HG03469 (cell line): ENCODE data around the gene CCDC157.
"Not testable (repeated sequence)": the region's sequence is repeated elsewhere in the genome, so short reads cannot be mapped to it uniquely, and the experiment has no call there.

ENCODE experiments used
- ATAC-seq: cut with Tn5 transposase; IDR thresholded peaks from one replicate; pipeline ENCODE4 v1.9.1; 2021; ENCODE audit warnings: mild to moderate bottlenecking, moderate library complexity, moderate number of reproducible peaks; ENCODE audit not compliant: unreplicated experiment

Gene CCDC157

DNA sequence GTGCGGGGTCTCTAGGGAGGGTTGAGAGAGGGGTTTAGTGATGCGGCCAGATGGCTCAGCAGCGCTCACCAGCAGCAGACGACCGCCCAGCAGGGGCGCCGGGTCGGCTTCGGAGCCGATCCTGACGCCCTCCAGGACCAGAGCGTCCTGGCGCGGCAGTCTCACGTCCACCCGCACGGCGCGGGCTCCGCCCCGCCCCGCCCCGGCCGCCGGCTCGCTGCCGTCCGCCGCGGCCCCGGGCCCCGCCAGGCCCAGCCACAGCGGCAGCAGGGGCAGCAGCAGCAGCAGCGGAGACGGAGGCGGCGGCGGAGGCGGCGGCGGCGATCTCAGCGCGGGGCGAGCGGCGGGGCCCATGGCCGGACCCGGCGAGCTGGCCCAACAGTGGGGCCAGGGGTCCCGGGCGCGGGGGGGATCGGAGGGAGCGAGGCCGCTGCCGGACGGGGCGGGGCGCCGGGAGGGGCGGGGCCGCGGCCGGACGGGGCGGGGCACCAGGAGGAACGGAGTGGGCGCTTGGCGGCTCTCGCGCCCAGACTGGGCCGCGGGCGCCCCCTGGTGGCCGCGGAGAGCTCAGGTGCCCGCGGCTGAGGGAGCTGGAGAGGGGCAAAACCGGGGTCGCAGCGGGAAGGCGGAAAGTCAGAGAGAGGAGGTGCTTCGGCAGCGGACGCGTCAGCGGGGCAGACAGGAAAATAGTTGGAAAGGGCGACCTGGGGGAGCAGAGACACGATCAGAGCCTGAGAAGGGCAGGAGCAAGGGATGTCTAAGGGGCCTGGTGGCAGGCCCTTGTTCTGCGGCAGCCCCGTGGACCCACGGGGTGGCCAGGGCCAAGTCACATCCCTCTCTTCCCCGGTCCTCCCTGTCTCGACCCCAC lies 30.4 kb downstream of the CCDC157 start, which contains the start of gene RNF215:
Gene RNF215, minus strand, starts transcription at position 452 of the 868 bp plus-strand sequence. Its CDS starts 98 bp downstream, at position 354.
- no peak for ATAC-seq

DNA sequence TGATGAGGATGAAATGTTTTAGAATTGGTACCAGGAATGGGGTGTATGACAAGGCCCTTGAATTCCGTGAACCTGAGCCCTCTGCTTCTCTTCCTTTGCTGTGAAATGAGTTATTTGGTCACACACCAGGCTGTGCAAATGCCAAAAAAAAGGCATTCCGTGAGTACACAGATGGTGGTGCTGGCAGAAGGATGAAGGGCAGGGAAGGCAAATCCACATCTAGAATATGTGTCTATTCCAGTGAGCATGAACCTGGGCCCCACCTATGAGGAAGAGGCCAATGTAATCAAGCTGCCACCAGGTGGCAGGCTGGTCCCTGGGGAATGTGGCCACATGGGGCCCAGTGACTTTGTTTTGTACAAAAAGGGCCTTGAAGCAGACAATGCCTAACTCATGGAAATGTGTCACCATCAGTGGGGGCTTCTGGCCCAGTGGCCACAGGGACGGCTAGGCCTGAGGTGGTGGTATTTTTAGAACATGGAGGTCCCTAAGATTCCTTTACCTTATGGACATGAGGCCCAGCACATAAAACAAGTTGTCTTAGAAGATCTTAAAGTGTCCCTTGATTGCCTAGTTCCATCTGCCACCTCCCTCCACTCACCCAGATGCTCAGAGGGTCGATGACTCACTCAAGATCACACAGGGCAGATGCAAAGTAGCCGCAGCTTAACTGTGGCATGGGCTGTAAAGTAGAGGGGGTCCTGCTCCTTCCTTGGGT lies 34.3 kb downstream of the CCDC157 start:
- ATAC-seq = no peak

DNA sequence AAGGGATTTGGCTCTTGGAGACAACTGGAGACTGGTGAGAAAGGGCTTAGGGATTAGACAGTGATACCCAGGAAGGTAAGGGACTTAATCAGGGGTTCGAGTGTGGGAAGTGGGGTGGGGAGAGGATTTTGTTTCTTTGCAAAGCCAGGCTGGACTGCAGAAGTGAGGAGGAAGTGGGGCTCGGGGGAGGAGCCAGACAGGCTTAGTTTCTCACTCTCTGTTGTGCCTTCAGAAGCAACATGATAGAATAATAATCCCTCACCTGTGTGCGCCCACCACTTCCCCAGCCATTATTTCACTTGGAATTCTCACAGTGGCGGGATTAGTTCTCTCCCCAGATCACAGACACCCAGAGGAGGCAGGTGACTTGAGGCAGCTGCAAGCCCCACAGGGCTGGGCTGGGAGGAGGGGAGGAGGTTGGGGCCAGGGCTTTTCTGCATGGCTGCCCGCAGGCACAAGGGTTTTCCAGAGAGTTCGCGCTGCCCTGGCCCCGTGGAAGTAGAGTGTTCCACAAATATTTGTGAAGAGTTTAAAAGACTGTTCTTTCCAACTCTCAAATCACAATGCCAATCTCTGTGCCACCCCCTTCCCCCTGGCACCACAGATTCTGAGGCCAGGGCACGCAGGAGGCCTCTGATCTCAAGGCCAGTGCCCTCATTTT lies 36.0 kb downstream of the CCDC157 start:
- ATAC-seq = no peak

DNA sequence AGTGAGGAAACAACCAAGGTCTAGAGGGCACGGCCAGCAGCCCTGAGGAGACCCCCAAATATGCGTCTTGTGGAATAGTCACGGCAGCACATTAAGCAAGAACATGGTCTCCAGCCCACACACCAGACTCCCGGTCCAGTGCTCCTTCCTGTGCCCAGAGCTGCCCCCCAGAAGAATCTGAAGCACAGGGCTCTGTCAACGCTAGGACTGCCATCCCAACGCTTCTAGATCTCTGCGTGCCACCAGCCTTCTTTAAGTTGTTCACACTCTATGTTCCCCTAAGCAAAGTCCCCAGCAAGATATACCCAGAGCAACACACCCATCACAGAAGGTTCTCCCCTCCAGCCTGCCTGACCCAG lies 36.5 kb downstream of the CCDC157 start:
- no peak for ATAC-seq

DNA sequence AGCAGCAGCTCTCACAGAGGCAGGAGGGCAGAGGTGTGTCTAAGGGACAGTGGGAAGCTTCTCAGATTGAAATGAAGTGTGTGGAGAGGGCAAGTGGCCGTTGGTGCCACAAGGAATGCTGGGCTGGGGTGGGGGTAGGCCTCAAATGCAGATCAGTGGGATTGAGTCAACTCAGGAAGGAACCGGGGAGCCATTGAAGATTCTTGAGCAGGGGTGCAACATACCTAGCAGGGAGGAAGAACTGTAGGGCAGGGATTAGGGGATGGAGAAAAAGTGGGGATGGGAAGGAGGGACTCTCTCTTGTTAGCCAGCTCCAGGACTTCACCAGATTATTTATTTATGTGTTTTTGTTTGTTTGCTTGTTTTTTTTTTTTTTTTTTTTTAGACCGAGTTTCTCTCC lies 37.1 kb downstream of the CCDC157 start:
- ATAC-seq = no peak

DNA sequence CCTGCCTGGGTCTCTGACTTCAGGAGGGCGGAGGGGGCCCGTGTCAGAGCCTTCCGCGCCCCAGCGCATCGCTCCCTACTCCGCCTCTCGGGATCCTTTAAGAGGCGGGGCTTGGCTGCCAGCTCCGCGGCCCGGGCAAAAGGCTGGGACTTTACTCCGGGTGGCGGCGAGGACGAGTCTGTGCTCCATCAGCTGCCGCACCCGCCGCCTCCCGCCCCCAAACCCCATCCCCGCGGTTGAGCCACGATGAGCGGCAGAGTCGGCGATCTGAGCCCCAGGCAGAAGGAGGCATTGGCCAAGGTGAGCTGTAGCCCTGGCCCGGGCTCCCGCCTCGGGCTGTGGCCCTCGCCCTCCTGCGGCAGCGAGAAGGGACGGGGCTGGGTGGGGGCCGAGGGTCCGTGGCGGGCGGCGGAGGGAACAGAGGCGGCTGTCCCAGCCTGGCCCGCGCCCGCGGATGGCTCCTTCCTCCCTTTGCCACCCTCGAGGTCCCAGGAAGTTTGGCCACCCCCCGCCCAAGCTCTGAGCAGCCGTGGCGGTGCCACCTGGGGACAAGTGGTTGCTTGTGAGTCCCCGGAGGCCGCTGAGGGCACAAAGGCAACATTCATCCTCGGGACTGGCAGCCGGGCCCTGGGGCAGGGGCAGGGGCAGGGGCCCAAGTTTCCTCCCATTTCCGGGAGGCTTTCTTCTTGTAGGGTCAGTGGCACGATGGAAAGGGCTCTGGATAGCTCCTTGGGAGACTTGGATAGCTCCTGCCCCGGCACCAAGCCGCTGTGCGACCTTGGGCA lies 40.3 kb downstream of the CCDC157 start, which contains the start of gene SEC14L2:
Gene SEC14L2, plus strand, starts transcription at position 148 of the 785 bp plus-strand sequence. Its CDS starts 99 bp downstream, at position 247.
- no peak for ATAC-seq

DNA sequence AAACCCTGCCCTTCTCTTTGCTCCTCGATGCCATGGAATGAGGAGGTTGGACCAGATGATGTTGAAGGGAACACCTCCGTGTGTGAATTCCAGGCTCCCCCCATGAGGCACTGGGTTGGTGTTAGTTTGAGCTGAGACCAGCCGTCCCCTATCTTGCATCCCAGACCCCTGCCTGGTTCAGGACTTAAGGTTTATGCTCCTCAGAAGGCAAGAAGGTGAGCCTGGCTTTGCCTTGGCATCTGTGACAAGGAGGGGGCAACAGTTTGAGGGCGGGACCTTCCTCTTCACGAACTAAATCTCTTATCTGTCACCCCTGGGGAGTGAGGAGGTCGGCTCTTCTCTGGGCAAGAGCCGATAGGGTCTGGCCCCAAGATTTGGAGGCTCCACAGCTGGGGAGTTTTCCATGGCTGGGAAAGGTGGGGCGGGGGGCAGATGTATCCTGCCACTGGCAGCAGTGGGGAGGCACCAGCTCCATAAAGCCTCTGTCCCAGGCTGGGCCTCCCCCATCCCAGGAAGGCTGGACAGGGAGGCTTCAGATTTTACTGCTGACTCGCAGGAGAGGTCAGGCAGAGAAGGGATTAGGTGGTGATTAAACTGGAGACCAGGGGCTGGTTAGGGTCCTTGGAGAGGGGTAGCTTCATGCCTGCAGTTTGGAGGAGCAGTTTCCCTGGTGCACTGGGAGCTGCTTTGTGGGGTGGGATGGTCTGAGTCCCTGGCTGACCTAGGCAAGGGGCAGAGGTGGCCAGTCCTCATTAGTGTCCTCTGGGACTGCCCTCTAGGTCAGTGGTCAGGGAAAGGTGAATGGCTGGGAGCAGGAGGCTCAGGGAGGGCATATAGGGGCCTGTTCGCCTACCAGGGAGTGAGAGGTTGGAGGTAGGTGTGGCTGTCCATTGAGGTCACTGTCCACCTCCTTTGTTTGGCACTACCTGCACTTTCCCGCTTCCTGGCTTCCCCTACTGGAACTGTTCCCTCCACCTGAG lies 41.1 kb downstream of the CCDC157 start:
- ATAC-seq = no peak

DNA sequence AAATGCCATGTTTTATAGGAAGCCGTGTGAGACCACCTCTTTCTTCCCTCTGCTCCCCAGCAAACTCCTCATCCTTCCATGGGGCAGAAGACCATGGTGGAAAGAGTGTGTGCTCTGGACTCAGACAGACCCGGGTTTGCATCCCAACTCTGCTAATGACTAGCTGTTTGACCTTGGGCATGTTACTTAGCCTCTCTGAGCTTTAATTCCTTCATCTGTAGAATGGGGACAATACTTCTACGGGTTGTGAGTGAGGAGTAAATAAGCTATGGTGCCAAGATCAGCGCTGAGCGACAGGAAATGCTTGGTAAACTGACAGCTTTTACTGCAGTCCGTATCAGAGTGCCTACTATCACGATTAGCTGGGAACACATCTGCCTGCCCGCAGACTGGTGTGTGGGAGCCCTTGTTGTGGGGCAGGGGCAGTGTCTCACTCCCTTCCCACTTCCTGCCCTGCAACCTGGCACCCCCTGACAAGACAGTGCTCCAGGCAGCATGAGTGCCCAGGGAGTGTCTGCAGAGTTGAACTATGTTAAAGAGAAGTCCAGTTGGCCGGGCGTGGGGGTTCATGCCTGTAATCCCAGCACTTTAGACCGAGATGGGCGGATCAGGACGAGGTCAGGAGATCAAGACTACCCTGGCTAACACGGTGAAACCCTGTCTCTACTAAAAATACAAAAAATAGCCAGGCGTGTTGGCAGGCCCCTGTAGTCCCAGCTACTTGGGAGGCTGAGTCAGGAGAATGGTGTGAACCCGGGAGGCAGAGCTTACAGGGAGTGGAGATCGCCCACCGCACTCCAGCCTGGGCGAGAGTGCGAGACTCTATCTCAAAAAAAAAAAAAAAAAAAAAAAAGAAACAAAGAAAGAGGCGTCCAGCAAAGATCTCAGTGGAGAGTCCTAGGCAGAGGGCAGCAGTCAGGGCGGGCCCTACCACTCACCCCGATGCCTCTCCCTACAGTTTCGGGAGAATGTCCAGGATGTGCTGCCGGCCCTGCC lies 42.2 kb downstream of the CCDC157 start:
- no peak for ATAC-seq

DNA sequence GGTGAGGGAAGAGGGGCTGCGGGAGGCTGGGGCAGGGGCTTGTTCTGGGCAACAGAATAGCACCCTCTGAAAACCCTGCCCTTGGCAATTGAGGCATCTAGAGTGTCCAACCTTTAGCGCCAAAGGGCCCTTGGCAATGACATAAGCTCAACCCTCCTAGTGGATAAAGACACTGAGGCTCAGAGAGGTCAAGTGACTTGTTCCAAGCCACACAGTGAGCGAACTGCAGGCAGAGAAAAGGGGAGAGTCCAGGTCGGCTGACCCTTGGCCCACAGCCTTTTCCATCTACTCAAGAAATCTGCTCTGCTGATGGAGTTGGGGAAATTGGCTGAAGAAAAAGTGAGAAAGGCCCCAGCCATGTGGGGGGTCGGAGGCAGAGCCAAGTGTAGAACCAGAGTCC lies 42.9 kb downstream of the CCDC157 start:
- no peak for ATAC-seq

DNA sequence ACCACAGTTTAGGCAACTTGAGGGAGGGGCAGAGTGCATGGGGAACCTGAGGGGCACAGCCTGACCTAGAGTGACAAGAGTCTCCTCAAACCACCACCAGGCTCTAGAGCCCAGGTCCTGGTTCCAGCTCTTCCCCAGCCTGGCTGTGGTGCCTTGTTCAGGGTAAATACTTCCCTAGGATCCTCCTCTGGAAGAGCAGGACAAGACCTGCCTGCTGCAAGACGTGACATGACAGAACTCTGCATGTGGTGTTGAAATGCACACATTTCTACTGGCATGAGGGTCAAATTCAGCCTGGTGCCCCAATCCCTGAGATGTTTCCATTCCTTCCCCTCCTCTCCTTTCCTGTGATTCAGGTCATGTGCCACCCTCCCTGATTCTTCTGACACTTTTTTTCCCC lies 43.4 kb downstream of the CCDC157 start:
- no peak for ATAC-seq

DNA sequence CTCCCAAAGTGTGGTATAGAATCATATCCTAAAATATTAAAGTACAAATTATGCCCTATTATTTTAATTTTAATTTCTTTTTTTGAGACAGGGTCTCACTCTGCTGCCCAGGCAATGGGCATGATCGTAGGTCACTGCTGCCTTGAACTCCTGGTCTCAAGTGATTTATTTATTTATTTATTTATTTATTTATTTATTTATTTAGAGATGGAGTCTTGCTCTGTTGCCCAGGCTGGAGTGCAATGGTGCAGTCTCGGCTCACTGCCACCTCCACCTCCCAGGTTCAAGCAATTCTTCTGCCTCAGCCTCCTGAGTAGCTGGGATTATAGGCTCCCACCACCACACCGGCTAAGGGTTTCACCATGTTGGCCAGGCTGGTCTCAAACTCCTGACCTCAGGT lies 44.2 kb downstream of the CCDC157 start:
- ATAC-seq = not testable (repeated sequence)

DNA sequence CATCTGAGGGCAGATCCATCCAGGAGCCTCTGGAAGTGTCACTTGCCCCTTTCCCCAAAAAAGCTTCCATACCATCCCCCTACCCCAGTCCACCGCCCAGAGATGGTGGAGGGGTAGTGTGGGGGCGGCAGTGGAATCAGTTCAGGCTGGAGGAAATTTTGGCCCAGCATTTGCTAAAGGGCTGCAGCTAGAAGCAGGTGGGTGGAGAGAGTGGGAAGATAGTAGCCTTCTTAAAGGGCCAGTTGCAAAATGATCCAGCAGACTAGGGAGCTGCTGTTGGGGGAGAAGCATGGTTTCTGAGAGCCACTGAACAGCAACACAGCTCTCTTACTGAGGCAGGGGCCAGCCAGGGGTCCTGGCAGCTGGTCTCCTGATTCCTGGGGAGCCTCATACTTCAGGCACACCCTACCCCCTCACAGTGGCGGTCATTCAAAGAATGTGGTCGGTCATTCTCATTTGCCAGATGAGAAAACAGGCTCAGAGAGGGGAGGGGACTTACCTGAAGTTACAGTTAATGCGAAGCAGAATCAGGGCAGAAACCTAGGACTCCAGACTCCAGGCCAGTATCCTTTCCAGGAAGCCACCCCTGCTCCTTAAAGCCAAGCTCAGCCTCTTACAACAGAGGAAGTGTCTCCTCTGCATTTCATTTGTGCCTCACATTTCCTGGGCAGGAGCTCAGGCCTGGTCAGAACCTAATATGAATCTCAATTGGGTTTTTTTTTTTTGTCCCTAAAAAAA lies 45.4 kb downstream of the CCDC157 start:
- no peak for ATAC-seq

DNA sequence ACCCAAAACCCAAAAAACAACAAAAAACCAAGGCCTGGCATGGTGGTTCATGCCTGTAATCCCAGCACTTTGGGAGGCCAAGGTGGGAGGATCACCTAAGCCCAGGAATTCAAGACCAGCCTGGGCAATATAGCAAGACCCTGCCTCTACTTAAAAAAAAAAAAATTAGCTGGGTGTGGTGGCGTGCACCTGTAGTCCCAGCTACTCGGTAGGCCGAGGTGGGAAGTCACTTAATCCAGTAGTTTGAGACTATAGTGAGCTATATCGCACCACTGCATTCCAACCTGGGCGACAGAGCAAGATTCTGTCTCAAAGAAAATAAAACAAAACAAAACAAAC lies 45.9 kb downstream of the CCDC157 start:
- ATAC-seq = not testable (repeated sequence)

DNA sequence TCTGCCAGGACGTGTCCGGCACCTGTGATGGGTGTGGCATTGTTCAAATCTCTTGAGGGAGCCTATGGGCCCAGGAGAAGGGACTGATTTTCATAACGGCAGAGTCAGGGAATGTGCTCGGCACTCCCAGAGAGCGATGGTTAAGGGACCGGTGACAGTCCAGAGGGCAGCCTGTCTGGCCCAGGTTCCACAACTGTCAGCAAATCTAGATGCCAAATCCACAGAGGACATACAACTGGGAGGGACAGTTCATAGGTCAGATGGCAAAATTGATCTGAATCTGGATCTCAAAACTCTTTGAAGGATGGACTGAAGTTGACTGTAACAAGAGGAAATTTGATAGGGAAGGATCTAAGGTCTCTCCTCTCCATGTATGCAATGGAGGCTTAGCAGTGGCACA lies 47.5 kb downstream of the CCDC157 start:
- ATAC-seq = no peak

DNA sequence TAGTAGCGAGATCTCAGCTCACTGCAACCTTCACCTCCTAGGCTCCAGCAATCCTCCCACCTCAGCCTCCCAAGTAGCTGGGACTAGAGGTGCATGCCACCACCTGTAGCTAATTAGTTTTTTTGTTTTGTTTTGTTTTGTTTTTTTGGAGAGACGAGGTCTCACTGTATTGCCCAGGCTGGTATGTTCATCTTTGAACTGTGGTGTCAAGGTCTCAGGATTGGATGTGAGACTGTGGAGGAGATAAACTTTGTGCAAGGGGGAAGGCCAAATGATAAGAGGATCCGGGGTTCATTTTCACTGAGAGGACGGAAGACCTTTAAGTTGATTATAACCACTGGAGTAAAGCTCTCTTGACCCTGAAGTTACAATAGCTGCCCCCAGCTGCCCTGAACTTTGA lies 48.9 kb downstream of the CCDC157 start:
- no peak for ATAC-seq

DNA sequence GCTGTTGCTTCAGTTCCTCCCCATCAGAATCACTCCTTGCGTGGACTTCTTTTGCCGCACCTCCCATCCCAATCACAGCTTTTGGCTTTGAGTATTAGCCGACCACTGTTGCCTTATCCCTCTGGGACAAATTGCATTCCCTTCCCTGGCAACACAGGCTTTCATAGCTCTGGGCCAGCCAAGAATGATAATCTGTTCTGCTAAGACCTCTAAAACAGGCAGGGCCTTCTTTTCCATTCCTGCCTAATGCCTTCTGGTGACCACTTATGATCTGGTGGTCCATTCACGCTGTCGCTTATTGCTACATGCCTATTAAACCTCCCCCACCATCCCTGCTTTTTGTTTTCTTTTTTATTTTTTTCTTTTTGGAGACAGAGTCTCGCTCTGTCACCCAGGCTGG lies 49.6 kb downstream of the CCDC157 start:
- ATAC-seq = no peak

DNA sequence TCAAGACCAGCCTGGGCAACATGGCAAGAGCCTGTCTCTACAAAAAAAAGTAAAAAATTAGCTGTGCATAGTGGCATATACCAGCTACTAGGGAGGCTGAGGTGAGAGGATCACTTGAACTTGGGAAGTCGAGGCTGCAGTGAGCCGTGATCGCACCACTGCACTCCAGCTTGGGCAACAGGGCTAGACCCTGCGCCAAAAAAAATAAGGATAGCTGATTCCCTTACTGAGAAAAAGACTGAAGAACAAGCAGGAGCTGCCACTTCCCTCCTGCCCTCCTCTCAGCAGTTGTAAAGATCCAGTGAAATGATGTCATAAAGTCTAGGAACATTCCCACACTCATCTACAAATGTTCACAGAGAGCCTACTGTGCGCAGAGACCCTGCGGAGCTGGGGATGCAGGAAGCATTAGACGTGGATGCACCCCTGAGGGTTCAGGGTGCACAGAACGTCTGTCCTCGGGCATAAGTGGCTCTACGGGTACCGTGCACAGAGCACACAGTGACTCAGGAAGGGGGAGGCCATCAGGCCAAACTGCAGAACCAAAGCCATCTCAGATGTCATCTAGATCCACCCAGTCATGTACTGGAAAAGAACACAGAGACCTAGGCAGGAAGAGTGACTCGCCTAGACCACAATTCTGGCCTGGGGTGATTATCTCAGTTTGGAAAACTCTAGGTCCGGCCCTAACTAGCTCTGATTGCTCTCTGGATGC lies 51.7 kb downstream of the CCDC157 start:
- ATAC-seq = no peak
